B cell (primary cell): ENCODE results near the gene PCDH15. TPM values are rescaled to one million over a fixed set of nuclear protein-coding genes. Genes with fewer than 3 reads are reported as not detected.

ENCODE experiments used
- ATAC-seq: fragments of 200-7000 bp; cut with Tn5 transposase; one replicate; pipeline ENCODE4 v1.10.0; 2021; ENCODE audit warnings: low read depth, mild to moderate bottlenecking, moderate number of reproducible peaks, moderate library complexity
- CTCF ChIA-PET: fragments of 350-600 bp; sonication (Branson Sonifier 250); formaldehyde crosslinking; loops from one replicate; lab custom pipeline; 2021; ENCODE audit warnings: antibody characterized with exemption, inconsistent platforms; lab: Charles Lee
- POLR2A ChIA-PET: fragments of 350-600 bp; sonication (Branson Sonifier 250); formaldehyde crosslinking; loops from one replicate; lab custom pipeline; 2021; ENCODE audit warnings: antibody characterized with exemption; lab: Charles Lee
- DNase-seq: peaks from one replicate; pipeline ENCODE4 v3.0.0; 2013
- H2AFZ ChIP-seq: 2 replicates; pipeline ENCODE4 v1.6.1; 2012; ENCODE audit warnings: mild to moderate bottlenecking, low read depth, low read length; ENCODE audit not compliant: insufficient read depth, poor library complexity, severe bottlenecking
- H3K27ac ChIP-seq, 2 donors: 1 replicate in 1 of 2; 2 replicates in 1 of 2; pipeline ENCODE4 v1.5.1; 2012 to 2013; ENCODE audit warnings: low read length in 2 of 2, mild to moderate bottlenecking in 2 of 2, moderate library complexity in 1 of 2
- H3K27me3 ChIP-seq, 4 experiments: fragments of 200-600 bp in 1 of 4; sonication (generic) in 1 of 4; replicated peaks in 1 of 4; 1 replicate in 2 of 4; 2 replicates in 2 of 4; pipeline versions ENCODE4 v1.6.1 to v1.7.0; 2013 to 2016; ENCODE audit warnings: low read length in 3 of 4, mild to moderate bottlenecking in 2 of 4, mixed read lengths in 1 of 4, moderate library complexity in 1 of 4; ENCODE audit not compliant: insufficient read depth in 4 of 4, control insufficient read depth in 3 of 4; ENCODE audit errors: control extremely low read depth in 1 of 4
- H3K36me3 ChIP-seq, 2 experiments: replicated peaks in 1 of 2; 1 replicate in 1 of 2; 2 replicates in 1 of 2; pipeline versions ENCODE4 v1.6.1 to v1.7.1; 2013; ENCODE audit warnings: low read length in 1 of 2; ENCODE audit not compliant: insufficient read depth in 2 of 2, control insufficient read depth in 1 of 2; ENCODE audit errors: control extremely low read depth in 1 of 2, extremely low read depth in 1 of 2
- H3K4me1 ChIP-seq, 2 donors: fragments of 200-600 bp in 1 of 2; sonication (generic) in 1 of 2; 1 replicate in 1 of 2; 2 replicates in 1 of 2; pipeline versions ENCODE4 v1.5.1 to v1.6.1; 2013 to 2017; ENCODE audit warnings: low read length in 2 of 2; ENCODE audit not compliant: control insufficient read depth in 2 of 2, insufficient read depth in 2 of 2
- H3K4me2 ChIP-seq: replicated peaks from 2 replicates; pipeline ENCODE3; 2012; ENCODE audit warnings: mild to moderate bottlenecking, low read depth, low read length; ENCODE audit not compliant: poor library complexity, severe bottlenecking
- H3K4me3 ChIP-seq, 5 experiments: fragments of 200-600 bp in 1 of 5; sonication (generic) in 1 of 5; 1 replicate in 3 of 5; 2 replicates in 2 of 5; pipeline versions ENCODE4 v1.5.1 to v1.7.0; 2011 to 2016; ENCODE audit warnings: low read length in 4 of 5, mild to moderate bottlenecking in 4 of 5, low read depth in 2 of 5, control low read depth in 1 of 5, moderate library complexity in 1 of 5; ENCODE audit not compliant: insufficient read depth in 1 of 5; ENCODE audit errors: control extremely low read depth in 1 of 5, extremely low read depth in 1 of 5
- H3K79me2 ChIP-seq: fragments of 200-600 bp; sonication (generic); one replicate; pipeline ENCODE4 v1.6.0; 2016; ENCODE audit warnings: low read length; ENCODE audit not compliant: control insufficient read depth, insufficient read depth
- H3K9ac ChIP-seq: fragments of 200-600 bp; sonication (generic); 2 replicates; pipeline ENCODE4 v1.6.1; 2017; ENCODE audit warnings: mild to moderate bottlenecking, low read length, moderate library complexity
- H3K9me3 ChIP-seq, 3 donors: one replicate each; pipeline versions ENCODE4 v1.6.1 to v1.7.1; 2013; ENCODE audit warnings: low read length in 2 of 3; ENCODE audit not compliant: control insufficient read depth in 2 of 3, insufficient read depth in 1 of 3; ENCODE audit errors: control extremely low read depth in 1 of 3
- H4K20me1 ChIP-seq: 2 replicates; pipeline ENCODE4 v1.6.0; 2012; ENCODE audit warnings: mild to moderate bottlenecking, low read length; ENCODE audit not compliant: insufficient read depth, control insufficient read depth, poor library complexity, severe bottlenecking
- H3K27ac Mint-ChIP-seq: one replicate; pipeline ENCODE4 v1.8.0; 2021; ENCODE audit warnings: mixed read lengths
- H3K27me3 Mint-ChIP-seq: one replicate; pipeline ENCODE4 v1.8.0; 2021; ENCODE audit warnings: mixed read lengths
- H3K4me1 Mint-ChIP-seq: one replicate; pipeline ENCODE4 v1.8.0; 2021; ENCODE audit warnings: mixed read lengths
- H3K4me3 Mint-ChIP-seq: one replicate; pipeline ENCODE4 v1.8.0; 2021; ENCODE audit warnings: mixed read lengths
- H3K9me3 Mint-ChIP-seq: one replicate; pipeline ENCODE4 v1.8.0; 2022; ENCODE audit warnings: mixed read lengths; ENCODE audit not compliant: insufficient read depth
- EZH2 ChIP-seq: IDR thresholded peaks from 2 replicates; pipeline ENCODE4 v1.6.1; 2012; ENCODE audit warnings: borderline replicate concordance, low read depth, mild to moderate bottlenecking, moderate library complexity, low read length; ENCODE audit not compliant: insufficient read depth, poor library complexity, severe bottlenecking
- WGBS: methylation state at CpG from one replicate; pipeline ENCODE4 v1.1.5; 2013; ENCODE audit warnings: missing lambda C conversion rate; ENCODE audit not compliant: insufficient coverage; 5-methylcytosine and 5-hydroxymethylcytosine counted together
- intact Hi-C: fragments of 100-400 bp; cut with micrococcal nuclease; formaldehyde crosslinking; loops from one replicate; pipeline ENCODE4 v1.10.0; 2022
- polyA plus RNA-seq: library from polyadenylated mRNA; depleted of rRNA; stranded (reverse); fragments of >200 nt; gene quantifications from 2 replicates; pipeline ENCODE4 v1.2.3, GENCODE V29; 2012
- total RNA-seq, 2 donors: library from RNA; stranded (reverse); fragments of 120-200 nt in 1 of 2; gene quantifications; 1 replicate in 1 of 2; 2 replicates in 1 of 2; pipeline versions ENCODE4 v1.2.3 to v1.2.4, GENCODE V29; 2013 to 2022
- TF ChIP-seq, protein P1 (sequence below): fragments of 200-600 bp; IDR thresholded peaks from one replicate; pipeline ENCODE4 v1.8.0; 2022; ENCODE audit warnings: antibody characterized with exemption, mild to moderate bottlenecking

PCDH15 gene
- total and polyA plus RNA-seq, 2 donors (not counting 1 experiment from before 2014, with no cell fraction given) = not detected

DNA sequence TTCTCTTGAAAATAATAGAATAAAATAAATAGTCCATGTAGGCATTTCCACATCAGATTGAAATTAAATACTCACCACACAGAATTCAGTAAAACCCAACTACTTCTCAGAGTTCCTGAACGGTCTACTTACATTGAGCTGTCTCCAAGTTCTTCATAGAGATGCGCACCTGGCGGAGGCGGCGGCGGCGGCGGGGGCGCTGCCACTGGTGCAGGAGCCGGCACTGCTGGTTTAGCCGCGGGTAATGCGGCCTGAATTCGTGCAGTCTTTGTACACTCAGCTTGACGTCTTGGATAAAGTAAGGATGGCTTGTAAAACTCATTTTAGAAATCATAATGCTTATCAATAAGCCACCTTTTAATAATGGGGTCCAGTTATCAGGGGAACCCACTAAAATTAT lies 973.8 kb downstream of the PCDH15 start:
- Mint-ChIP-seq H3K4me3 (no peak overlapping the region), H3K27ac (no peak overlapping the region), H3K27me3 (no peaks in the 10 kb centered on the region), H3K4me1 (no peaks in the 10 kb centered on the region), H3K9me3 (no peaks in the 10 kb centered on the region)
- Histone ChIP-seq H3K4me1 (no peaks in the 10 kb centered on the region), H2AFZ (no peak overlapping the region), H3K27me3 (no peaks in the 10 kb centered on the region), H3K4me3 (no peak overlapping the region), H3K36me3 (no peaks in the 10 kb centered on the region), H3K9me3 (no peaks in the 10 kb centered on the region), H3K27ac (no peak overlapping the region), H3K4me2 (no peak overlapping the region), H4K20me1 (no peaks in the 10 kb centered on the region), H3K79me2 (no peaks in the 10 kb centered on the region), H3K9ac (no peak overlapping the region)
- intact Hi-C loops = no loop called here
- ATAC-seq (no peak), DNase-seq (no peak)
- TF ChIP-seq, protein P1, sequence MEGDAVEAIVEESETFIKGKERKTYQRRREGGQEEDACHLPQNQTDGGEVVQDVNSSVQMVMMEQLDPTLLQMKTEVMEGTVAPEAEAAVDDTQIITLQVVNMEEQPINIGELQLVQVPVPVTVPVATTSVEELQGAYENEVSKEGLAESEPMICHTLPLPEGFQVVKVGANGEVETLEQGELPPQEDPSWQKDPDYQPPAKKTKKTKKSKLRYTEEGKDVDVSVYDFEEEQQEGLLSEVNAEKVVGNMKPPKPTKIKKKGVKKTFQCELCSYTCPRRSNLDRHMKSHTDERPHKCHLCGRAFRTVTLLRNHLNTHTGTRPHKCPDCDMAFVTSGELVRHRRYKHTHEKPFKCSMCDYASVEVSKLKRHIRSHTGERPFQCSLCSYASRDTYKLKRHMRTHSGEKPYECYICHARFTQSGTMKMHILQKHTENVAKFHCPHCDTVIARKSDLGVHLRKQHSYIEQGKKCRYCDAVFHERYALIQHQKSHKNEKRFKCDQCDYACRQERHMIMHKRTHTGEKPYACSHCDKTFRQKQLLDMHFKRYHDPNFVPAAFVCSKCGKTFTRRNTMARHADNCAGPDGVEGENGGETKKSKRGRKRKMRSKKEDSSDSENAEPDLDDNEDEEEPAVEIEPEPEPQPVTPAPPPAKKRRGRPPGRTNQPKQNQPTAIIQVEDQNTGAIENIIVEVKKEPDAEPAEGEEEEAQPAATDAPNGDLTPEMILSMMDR = no peak
- TF ChIP-seq EZH2 = no peak
- ChIA-PET CTCF (no interaction called here), POLR2A (no interaction called here)
- WGBS = 98% methylated on average over 9 of the region's 15 CpGs

DNA sequence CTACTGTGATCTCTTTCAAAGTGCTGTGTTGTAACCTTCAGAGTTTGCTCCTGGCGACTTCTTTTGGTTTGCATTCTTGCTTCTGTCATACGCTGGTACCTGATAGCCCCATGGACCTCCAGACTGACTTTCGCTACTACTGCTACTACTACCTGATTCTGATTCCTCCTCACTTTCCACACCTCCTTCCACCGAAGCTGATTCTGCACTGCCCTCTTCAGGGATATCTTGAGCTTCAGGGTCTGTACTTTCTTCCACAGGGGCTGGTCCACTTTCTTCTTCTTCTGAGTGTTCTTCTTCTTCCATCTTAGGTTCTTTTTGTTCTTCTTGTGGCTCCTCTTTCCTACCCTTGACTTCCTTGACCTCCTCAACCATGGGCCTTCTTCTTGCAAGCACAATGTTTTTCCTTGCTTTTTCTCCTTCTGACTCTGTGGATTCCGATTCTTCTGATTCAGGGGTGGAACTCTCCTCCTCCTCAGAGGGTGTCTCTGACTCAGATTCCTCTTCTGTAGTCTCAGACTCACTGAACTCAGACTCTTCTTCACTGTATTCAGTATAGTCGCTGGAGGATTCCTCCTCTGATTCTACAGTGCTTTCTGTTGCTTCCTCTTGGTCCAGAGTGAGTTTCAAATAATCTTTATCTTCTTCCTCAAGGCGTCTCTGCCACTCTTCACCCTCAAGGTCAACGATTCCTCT lies 992.2 kb downstream of the PCDH15 start:
- Histone ChIP-seq H2AFZ (no peak overlapping the region), H3K27ac (no peak overlapping the region), H3K9me3 (no peaks in the 10 kb centered on the region), H3K27me3 (no peaks in the 10 kb centered on the region), H3K4me1 (no peaks in the 10 kb centered on the region), H3K79me2 (no peaks in the 10 kb centered on the region), H3K36me3 (no peaks in the 10 kb centered on the region), H3K4me3 (no peak overlapping the region), H4K20me1 (no peaks in the 10 kb centered on the region), H3K9ac (no peak overlapping the region), H3K4me2 (no peak overlapping the region)
- no peak overlapping the region for H3K27ac Mint-ChIP-seq
- POLR2A ChIA-PET = no interaction called here
- H3K27me3 Mint-ChIP-seq = no peaks in the 10 kb centered on the region
- ATAC-seq = no peak
- DNase-seq = no peak
- intact Hi-C loops = no loop called here
- CTCF ChIA-PET = no interaction called here
- H3K9me3 Mint-ChIP-seq = peaks cover 2% of the 10 kb centered on the region
- H3K4me3 Mint-ChIP-seq = no peak overlapping the region
- WGBS = 81% methylated on average over 6 of the region's 8 CpGs
- TF ChIP-seq EZH2 = no peak
- TF ChIP-seq, protein P1 = no peak
- no peaks in the 10 kb centered on the region for H3K4me1 Mint-ChIP-seq
